Sigmoid colon (tissue), 4 donors: ENCODE measurements around the gene RFX7.

Experiments used
- CTCF ChIP-seq, 4 experiments: fragments of 450-650 bp in 3 of 4; fragments of 200-600 bp in 1 of 4; IDR thresholded peaks; one replicate each; pipeline ENCODE4 v1.5.1; 2016 to 2019; ENCODE audit warnings: antibody characterized with exemption in 4 of 4, mild to moderate bottlenecking in 3 of 4, moderate library complexity in 2 of 4
- POLR2AphosphoS5 ChIP-seq, 4 donors: sonication (generic); formaldehyde crosslinking; IDR thresholded peaks; one replicate each; pipeline ENCODE4 v1.6.1; 2017; ENCODE audit warnings: antibody characterized with exemption in 4 of 4

- TF ChIP-seq CTCF (IDR thresholded peaks at IDR 0.05), result no peak
- no peak for TF ChIP-seq POLR2AphosphoS5 (IDR thresholded peaks at IDR 0.05)
Observed at GRCh38 chr15:56150204-56150603, 93.5 kb downstream of the RFX7 start.
